ENCODE data around the gene SEMA7A.
"Not testable (repeated sequence)": the region's sequence is repeated elsewhere in the genome, so short reads cannot be mapped to it uniquely, and the experiment has no call there.

Gene SEMA7A

GRCh38 chr15:74373056-74373650 lies 60.6 kb downstream of the SEMA7A start:
- no peak for DNase-seq (ENCODE audit: low spot score)

- DNase-seq (ENCODE audit: low spot score): no peak
Measured at GRCh38 chr15:74370471-74370870, 63.3 kb downstream of the SEMA7A start.

DNA sequence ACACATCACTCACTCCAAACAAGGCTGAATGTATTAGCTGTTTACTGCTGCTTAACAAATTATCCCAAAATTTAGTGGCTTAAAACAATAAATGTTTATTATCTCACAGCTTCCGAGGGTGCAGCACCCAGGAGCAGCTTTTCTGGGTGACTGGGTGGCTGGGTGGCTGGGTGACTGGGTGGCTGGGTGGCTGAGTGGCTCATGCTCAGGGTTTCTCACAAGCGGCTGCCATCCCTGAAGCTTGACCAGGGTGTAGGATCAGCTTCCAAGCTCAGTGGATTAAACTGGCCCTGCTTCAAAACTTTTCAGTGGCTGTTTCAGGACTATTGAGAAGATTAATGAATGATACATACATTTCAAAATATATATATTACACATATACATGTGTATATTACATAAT lies 64.0 kb downstream of the SEMA7A start:
- no peak for DNase-seq (ENCODE audit: low spot score)

DNA sequence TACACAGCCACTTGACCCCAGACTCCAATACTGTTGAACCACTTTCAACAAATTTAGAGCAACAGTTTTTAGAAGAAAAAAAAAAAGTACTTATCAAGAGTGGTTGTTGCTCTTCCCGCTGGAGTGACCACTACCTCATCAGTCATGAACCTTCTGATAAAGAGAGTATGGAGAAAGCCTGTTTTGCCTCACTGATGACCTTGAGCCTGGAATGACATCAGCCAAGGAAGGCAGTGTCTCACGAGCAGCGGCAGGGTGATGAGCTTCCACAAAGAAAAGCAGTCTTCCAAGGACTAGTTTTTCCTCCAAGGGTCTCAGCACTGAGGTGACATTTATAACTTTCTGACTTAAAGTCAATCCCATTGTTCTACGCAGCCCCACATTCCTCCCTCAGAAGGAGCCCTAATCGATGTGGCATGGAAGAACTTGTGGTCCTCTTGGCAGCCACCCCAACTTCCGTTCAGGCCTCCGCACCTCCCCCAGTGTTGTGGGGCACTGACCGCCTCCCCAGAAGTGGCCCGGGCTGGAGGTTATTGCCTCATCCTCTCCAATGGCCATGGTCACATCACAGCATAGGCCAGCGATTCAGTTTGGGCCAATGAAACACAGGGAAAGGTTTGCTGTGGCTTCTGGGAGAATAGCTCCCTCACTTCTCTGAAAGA lies 64.5 kb downstream of the SEMA7A start:
- no peak for DNase-seq (ENCODE audit: low spot score)

- DNase-seq (ENCODE audit: low spot score): no peak
Measured at GRCh38 chr15:74368121-74368520, 65.6 kb downstream of the SEMA7A start.

DNA sequence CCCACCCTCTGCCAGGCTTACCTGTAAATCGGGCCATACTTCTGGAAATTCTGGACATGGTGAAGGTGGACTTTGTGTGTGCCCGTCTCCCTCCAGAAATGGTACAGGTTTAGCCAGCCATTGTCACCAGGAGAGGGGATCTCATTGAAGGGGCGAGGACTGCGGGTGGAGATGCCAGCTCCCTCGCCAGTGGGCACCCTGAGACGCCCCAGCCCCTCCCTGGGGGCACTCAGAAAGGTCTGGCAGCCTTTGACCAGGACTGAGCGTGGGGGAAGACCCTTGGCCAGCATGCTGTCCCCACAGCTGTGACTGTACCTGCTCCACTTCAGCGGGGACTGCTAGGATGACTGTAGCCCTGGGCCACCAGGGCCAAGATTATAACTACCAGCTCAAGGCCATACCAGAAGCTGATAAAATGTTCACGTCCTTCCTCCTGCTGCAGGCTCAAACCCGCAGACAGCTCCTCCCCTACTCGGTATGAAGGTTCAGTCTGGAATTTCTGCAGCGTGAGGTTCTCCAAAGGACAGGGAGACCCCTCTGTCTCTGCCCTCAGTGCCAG lies 66.4 kb downstream of the SEMA7A start, which contains the start of gene CYP11A1:
CYP11A1 (minus strand) TSS at position 351 of the 559 bp plus-strand sequence; CDS start at position 290, 61 bp downstream.
- no peak for DNase-seq (ENCODE audit: low spot score)

- DNase-seq (ENCODE audit: low spot score): no peak
Measured at GRCh38 chr15:74365598-74366445, 67.9 kb downstream of the SEMA7A start.

- no peak for DNase-seq (ENCODE audit: low spot score)
Measured at GRCh38 chr15:74364936-74365597, 68.7 kb downstream of the SEMA7A start.

DNA sequence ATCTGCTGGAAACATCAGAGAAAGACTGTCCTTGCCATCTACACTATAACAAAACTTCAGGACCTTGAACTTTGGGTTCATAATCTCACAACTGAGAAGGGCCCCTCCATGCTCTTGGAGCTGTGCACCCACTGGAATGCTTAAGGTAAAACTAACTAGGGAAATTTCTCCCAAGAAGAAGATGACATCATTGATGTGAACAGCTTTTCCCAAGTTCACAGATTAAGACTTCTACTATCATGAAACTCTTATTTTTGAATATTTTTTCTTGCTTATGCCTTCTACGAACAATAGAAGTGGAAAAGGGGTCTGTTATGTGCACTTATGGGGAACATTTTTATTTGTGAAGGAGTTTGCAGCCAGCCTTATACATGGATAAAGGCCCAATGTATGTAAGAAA lies 71.3 kb downstream of the SEMA7A start:
- DNase-seq (ENCODE audit: low spot score): no peak

DNA sequence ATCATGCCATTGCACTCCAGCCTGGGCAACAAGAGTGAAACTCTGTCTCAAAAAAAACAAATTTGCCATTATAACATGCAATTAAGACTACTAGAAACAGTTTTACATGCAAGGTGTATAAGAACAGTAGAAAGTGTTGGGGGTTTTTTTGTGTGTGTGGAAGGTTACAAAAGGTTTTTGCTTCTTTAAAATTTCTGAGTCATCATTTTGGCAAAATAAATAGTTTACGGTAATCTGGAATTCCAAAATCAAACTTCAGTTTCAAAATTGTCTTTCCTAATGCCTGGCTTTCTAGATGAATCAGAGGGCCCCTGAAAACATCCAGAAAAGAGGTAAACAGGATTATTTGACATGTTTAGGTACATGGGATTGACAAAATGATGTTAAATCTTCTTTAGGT lies 72.9 kb downstream of the SEMA7A start:
- DNase-seq (ENCODE audit: low spot score): not testable (repeated sequence)

DNA sequence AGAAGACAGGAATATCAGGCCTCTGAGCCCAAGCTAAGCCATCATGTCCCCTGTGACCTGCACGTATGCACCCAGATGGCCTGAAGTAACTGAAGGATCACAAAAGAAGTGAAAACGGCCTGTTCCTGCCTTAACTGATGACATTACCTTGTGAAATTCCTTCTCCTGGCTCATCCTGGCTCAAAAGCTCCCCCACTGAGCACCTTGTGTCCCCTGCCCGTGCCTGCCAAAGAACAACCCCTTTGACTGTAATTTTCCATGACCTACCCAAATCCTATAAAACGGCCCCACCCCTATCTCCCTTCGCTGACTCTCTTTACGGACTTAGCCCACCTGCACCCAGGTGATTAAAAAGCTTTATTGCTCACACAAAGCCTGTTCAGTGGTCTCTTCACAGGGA lies 74.4 kb downstream of the SEMA7A start:
- DNase-seq (ENCODE audit: low spot score): not testable (repeated sequence)

Data from COLO829 (cell line).